ENCODE data around the gene INTS11.

Gene INTS11

GRCh38 chr1:1336931-1337792 is 12.7 kb upstream of the INTS11 start:
- no peak for TF ChIP-seq CTCF (IDR thresholded peaks at IDR 0.05)

- TF ChIP-seq CTCF (IDR thresholded peaks at IDR 0.05): no peak
Observed at GRCh38 chr1:1336446-1336845, 12.0 kb upstream of the INTS11 start.

- TF ChIP-seq CTCF (IDR thresholded peaks at IDR 0.05): no peak
Observed at GRCh38 chr1:1335792-1336248, 11.4 kb upstream of the INTS11 start.

- TF ChIP-seq CTCF (IDR thresholded peaks at IDR 0.05): no peak
Observed at GRCh38 chr1:1335283-1335682, 10.8 kb upstream of the INTS11 start.

GRCh38 chr1:1334835-1335234 is 10.4 kb upstream of the INTS11 start:
- no peak for TF ChIP-seq CTCF (IDR thresholded peaks at IDR 0.05)

- no peak for TF ChIP-seq CTCF (IDR thresholded peaks at IDR 0.05)
Observed at GRCh38 chr1:1333551-1334241, 9.2 kb upstream of the INTS11 start.

GRCh38 chr1:1332774-1333480 is 8.5 kb upstream of the INTS11 start:
- no peak for TF ChIP-seq CTCF (IDR thresholded peaks at IDR 0.05)
